Measurements from ENCODE around the gene OTOA. TPM values are rescaled to one million over a fixed set of nuclear protein-coding genes. Genes with fewer than 3 reads are reported as not detected.

Gene OTOA
- total and polyA plus RNA-seq, 2 of the 13 experiments (the other 11 are each of a cell fraction or from before 2014, with no cell fraction given), result 0.05 to 0.15 TPM

DNA sequence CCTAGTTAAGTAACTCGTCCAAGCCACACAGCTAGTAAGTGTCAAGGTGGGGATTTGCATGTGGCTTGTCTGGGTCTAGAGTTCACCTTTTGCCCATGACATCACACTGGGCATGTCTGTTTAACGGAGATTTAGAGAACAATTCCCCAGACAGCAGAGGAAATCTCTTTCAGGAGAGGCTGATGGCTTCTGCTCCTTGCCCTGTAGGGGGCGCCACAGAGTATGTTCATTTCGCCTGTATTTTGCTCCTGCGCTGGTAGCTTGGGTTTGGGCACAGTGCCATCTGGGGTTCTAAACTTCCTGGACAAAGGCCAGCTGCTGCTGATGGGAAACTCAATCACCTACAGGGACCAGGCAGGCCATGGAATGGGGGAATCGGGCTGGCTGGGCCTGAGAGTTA lies 20.4 kb downstream of the OTOA start (continued):
- TF ChIP-seq, protein P1, sequence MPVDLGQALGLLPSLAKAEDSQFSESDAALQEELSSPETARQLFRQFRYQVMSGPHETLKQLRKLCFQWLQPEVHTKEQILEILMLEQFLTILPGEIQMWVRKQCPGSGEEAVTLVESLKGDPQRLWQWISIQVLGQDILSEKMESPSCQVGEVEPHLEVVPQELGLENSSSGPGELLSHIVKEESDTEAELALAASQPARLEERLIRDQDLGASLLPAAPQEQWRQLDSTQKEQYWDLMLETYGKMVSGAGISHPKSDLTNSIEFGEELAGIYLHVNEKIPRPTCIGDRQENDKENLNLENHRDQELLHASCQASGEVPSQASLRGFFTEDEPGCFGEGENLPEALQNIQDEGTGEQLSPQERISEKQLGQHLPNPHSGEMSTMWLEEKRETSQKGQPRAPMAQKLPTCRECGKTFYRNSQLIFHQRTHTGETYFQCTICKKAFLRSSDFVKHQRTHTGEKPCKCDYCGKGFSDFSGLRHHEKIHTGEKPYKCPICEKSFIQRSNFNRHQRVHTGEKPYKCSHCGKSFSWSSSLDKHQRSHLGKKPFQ (CRISPR knock-in tag; IDR thresholded peaks at IDR 0.05; ENCODE audit: insufficient replicate concordance), result no peak
- TF ChIP-seq ZFP41 (CRISPR knock-in tag; IDR thresholded peaks at IDR 0.05; ENCODE audit: borderline replicate concordance), result no peak
- TF ChIP-seq SNAPC2 (CRISPR knock-in tag; IDR thresholded peaks at IDR 0.05), result no peak
- TF ChIP-seq RFX1 (IDR thresholded peaks at IDR 0.05), result no peak
- no peak for TF ChIP-seq ZFYVE20 (CRISPR knock-in tag; IDR thresholded peaks at IDR 0.05; ENCODE audit: borderline replicate concordance, low read depth)
- no peak for TF ChIP-seq MBNL3 (CRISPR knock-in tag; conservative IDR thresholded peaks at IDR 0.05)
- TF ChIP-seq CHD4 (IDR thresholded peaks at IDR 0.05; ENCODE audit: borderline replicate concordance, low read length), result 0 out of 2 replicates have a peak, but pooled peaks have one; percentile 56
- no peak for TF ChIP-seq ZFP1 (CRISPR knock-in tag; IDR thresholded peaks at IDR 0.05)
- no peak for TF ChIP-seq ZNF644 (CRISPR knock-in tag; IDR thresholded peaks at IDR 0.05; ENCODE audit: low read depth)
- TF ChIP-seq GTF3A (CRISPR knock-in tag; conservative IDR thresholded peaks at IDR 0.05), result no peak
- TF ChIP-seq TBL1XR1 (IDR thresholded peaks at IDR 0.05; ENCODE audit: borderline replicate concordance, low read length, partially characterized antibody), result no peak
- TF ChIP-seq NFYC (CRISPR knock-in tag; IDR thresholded peaks at IDR 0.05), result no peak
- TF ChIP-seq, protein P2, sequence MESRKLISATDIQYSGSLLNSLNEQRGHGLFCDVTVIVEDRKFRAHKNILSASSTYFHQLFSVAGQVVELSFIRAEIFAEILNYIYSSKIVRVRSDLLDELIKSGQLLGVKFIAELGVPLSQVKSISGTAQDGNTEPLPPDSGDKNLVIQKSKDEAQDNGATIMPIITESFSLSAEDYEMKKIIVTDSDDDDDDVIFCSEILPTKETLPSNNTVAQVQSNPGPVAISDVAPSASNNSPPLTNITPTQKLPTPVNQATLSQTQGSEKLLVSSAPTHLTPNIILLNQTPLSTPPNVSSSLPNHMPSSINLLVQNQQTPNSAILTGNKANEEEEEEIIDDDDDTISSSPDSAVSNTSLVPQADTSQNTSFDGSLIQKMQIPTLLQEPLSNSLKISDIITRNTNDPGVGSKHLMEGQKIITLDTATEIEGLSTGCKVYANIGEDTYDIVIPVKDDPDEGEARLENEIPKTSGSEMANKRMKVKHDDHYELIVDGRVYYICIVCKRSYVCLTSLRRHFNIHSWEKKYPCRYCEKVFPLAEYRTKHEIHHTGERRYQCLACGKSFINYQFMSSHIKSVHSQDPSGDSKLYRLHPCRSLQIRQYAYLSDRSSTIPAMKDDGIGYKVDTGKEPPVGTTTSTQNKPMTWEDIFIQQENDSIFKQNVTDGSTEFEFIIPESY (CRISPR knock-in tag; IDR thresholded peaks at IDR 0.05), result no peak
- no peak for TF ChIP-seq SALL1 (CRISPR knock-in tag; IDR thresholded peaks at IDR 0.05)
- TF ChIP-seq RXRA (CRISPR knock-in tag; IDR thresholded peaks at IDR 0.05), result no peak
- no peak for TF ChIP-seq FOXA1 (IDR thresholded peaks at IDR 0.05)
- TF ChIP-seq FOXA1 (CRISPR knock-in tag; IDR thresholded peaks at IDR 0.05), result no peak
- no peak for TF ChIP-seq NFE2L1 (CRISPR knock-in tag; IDR thresholded peaks at IDR 0.05; ENCODE audit: borderline replicate concordance)
- no peak for TF ChIP-seq IKZF4 (CRISPR knock-in tag; IDR thresholded peaks at IDR 0.05; ENCODE audit: borderline replicate concordance, low read depth, not compliant biosample characterization)
